ENCODE data around the gene C2orf42. TPM values are rescaled to one million over a fixed set of nuclear protein-coding genes. Genes with fewer than 3 reads are reported as not detected.
A peak's percentile ranks its signal among the peaks of the same experiment; 100 is the strongest.
"Not testable (repeated sequence)": the region's sequence is repeated elsewhere in the genome, so short reads cannot be mapped to it uniquely, and the experiment has no call there.

Gene C2orf42
- total RNA-seq, 1 donor from 2014 or later = 22.6 TPM

- no peak for DNase-seq (ENCODE audit: low spot score)
These were observed 17.3 kb downstream of the C2orf42 start for GRCh38 chr2:70173520-70173919.

DNA sequence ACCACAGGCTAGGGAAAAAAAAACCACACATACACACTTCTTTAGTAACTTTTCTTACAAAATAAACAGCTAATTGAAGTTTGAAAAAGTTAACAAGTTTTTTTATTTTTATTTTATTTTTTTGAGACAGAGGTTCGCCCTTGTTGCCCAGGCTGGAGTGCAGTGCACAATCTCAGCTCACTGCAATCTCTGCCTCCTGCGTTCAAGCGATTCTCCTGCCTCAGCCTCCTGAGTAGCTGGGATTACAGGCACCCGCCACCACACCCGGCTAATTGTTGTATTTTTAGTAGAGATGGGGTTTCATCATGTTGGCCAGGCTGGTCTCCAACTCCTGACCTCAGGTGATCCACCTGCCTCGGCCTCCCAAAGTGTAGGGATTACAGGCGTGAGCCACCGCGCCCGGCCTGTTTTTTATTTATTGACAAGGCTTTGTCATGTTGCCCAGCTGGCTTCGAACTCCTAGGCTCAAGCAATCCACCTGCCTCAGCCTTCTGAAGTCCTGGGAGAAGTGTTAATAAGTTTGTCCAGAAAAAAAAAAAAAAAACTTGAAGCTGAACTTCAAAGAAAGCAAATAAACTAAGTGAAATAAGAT, 21.1 kb downstream of the C2orf42 start:
- DNase-seq (ENCODE audit: low spot score) = not testable (repeated sequence)

- no peak for DNase-seq (ENCODE audit: low spot score)
These were observed 29.7 kb downstream of the C2orf42 start for GRCh38 chr2:70161069-70161534.

- DNase-seq (ENCODE audit: low spot score) = no peak
These were observed 30.3 kb downstream of the C2orf42 start for GRCh38 chr2:70160545-70160944.

GRCh38 chr2:70149130-70149686, 41.6 kb downstream of the C2orf42 start:
- DNase-seq (ENCODE audit: low spot score) = not testable (repeated sequence)

DNA sequence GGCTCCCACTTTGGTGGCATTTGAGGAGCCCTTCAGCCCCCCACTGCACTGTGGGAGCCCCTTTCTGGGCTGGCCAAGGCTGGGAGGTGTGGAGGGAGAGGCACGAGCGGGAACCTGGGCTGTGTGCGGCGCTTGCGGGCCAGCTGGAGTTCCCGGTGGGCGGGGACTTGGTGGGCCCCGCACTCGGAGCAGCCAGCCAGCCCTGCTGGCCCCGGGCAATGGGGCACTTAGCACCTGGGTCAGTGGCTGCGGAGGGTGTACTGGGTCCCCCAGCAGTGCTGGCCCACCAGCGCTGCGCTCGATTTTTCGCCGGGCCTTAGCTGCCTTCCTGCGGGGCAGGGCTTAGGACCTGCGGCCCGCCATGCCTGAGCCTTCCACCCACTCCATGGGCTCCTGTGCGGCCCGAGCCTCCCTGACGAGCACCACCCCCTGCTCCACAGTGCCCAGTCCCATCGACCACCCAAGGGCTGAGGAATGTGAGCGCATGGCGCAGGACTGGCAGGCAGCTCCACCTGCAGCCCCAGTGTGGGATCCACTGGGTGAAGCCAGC, 42.5 kb downstream of the C2orf42 start:
- not testable (repeated sequence) for DNase-seq (ENCODE audit: low spot score)

DNA sequence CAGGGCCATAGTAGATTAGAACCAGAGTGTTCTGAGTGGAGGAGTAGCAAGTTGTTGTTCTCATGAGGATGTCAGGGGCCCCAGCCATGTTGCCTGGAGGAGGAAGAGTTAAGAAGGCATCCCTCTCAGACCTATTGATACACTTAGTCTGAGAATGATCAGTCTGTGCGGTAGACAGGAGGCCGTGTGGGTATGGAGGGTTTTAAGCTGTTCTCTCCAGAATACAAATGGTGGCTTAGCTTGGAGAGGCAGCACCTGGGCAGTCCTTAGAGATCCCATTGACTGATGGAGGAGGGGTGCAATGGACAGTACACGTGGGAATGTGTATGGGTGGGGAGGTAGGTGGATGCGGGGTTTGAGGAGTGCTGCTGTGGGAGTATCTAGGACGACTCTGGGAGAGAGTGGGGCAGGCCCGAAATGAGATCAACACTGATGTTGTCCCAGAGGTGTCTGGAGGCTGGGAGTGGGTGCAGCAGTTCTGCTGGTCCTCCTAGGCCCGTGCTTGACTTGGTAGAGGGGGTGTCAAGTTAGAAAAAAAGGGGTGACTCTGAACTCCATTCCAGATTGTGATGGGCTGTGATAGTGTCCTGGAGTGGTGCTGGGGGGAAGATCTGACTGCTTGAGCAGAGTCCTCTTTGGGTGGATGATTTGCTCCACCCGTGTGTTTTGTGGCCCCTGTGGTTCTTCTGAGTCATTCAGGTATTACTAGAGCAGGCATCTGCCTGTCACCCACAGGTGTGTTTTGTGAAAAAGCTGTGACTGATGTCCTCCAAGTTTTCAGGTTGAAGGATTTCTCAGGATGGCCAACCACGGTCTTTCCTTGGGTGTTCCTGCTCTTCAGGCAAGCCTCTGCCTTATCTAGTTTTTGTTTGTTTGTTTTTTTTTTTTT, 44.7 kb downstream of the C2orf42 start:
- no peak for DNase-seq (ENCODE audit: low spot score)

DNA sequence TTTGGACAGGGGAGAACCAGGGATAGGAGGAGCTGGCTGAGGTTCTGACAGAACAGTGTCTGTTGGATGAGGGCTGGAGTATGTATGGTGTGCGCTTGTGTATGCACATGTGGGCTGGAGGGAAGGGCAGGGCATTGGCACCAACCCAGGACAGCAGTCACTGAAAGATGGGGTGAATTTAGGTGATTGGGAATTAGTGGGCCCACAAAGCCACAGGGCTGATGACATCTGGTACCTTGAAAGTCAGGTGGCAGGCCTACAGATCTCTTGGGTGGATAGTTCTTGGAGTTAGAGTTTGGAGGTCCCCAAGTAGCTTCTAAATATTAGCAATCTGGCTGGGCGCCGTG, 45.7 kb downstream of the C2orf42 start:
- no peak for DNase-seq (ENCODE audit: low spot score)

DNA sequence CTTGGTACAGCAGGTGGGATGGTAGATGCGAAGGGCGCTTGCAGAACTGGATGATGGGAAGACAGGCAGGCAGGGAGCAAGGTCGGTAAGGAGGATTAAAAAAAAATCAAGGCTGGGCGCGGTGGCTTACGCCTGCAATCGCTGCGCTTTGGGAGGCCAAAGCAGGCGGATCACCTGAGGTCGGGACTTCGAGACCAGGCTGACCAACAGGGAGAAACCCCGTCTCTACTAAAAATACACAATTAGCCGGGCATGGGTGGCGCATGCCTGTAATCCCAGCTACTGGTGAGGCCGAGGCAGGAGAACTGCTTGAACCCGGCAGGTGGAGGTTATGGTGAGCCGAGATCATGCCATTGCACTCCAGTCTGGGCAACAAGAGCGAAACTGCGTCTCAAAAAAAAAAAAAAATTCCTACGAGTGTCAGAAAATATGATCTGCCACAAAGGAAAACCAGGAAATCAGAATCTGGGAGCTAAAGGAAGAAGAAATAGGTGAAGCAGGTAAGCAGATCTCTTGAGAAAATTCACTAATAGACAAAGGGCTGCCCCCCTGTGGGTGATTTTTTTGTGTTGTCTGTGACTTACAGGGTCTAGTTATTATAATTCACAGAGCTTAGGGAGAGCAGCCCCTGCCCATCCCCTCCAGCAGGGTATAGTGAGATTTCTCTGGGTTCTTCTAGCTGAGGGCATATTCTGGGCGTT, 46.2 kb downstream of the C2orf42 start:
- no peak for DNase-seq (ENCODE audit: low spot score)

DNA sequence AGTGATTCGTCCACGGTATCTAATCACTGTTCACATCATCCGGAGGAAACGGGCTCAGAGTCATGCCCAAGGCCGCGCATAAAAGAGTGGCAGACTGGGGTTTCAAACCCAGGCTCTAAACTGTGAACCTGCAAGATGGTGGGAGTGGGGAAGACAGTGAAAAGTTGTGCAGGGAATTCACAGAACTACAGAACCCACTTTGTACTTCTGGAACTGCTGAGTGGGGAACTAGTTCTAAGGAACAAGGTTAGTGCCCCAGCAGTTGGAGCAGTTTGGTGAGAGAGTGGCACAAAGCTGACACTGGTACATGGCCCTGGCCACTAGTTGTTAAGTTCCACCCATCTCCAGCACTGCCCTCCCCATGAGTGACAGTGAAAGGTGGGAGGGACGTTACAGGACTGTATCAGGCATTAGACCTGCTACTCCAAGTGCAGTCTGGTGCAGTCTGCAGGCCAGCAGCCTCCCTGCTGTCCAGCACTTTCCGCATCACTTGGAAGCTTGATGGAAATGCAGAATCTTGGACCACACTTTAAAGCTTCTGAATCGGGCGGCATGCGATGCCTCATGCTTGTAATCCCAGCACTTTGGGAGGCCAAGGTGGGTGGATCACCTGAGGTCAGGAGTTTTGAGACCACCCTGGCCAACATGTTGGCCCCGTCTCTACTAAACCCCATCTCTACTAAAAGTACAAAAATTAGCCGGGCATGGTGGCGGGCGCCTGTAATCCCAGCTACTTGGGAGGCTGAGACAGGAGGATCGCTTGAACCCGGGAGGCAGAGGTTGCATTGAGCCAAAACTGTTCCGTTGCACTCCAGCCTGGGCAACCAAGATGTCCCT, 47.3 kb downstream of the C2orf42 start:
- DNase-seq (ENCODE audit: low spot score) = peak; percentile 70

- DNase-seq (ENCODE audit: low spot score) = peak; percentile 99
These were observed 48.1 kb downstream of the C2orf42 start for GRCh38 chr2:70142590-70143313.

- DNase-seq (ENCODE audit: low spot score) = no peak
These were observed 48.8 kb downstream of the C2orf42 start for GRCh38 chr2:70141902-70142589.

DNA sequence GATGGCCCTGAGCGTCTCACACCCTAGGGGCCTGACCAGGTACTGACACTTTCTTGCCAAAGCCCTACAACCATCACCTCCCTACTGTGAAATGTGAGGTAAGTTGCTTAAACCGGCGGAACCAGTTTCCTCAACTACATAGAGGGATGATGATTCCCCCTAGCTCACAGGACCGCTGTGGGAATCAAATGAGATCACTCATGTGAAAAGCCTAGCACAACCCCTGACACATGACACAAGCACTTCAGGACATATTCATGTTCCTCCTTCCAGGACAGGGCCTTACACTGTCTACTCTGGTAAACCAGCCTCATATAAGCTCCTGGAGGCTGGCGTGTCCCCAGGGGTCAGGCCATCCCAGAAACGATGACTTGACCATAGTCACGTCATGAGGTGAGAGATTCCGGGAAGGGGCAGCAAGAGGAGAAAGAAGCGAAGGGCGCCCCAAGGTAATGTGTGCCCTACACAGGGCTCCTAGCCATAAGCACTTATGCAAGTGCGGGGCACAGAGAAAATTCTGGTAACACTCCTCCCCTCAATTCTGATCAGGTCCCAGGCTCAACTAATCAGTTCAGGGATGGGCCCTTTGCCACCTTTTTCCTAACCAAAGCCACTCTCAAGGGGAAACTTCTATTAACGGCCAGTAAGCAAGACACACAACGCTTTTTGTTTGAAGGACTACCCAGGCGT, 49.5 kb downstream of the C2orf42 start:
- peak; percentile 75 for DNase-seq (ENCODE audit: low spot score)

GRCh38 chr2:70140791-70141211, 50.0 kb downstream of the C2orf42 start:
- DNase-seq (ENCODE audit: low spot score) = no peak

- not testable (repeated sequence) for DNase-seq (ENCODE audit: low spot score)
These were observed 56.4 kb downstream of the C2orf42 start for GRCh38 chr2:70134323-70134983.

- DNase-seq (ENCODE audit: low spot score) = no peak
These were observed 57.1 kb downstream of the C2orf42 start for GRCh38 chr2:70133491-70134322.

DNA sequence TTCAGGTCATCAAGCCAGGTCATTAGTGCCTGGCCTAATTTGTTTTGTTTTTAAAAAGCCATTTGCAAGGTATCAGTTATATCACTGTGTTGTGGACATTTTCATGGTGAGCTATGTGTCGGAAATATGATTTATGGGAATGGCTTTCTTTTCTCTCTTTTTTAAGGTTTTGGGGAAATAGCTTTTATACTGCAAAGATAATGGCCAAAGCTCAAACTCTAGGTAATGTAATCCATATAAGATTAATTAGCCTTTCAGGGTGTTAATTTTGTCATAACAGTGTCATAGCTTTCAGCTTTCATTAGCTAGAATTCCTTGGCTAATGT, 57.7 kb downstream of the C2orf42 start:
- no peak for DNase-seq (ENCODE audit: low spot score)

All from mucosa of gallbladder (tissue), 1 donor.